Stimulated activated CD4-positive, alpha-beta T cell treated with anti-CD3 and anti-CD28 coated beads, Interleukin-1b, Interleukin-23, amount 100 ng/mL, for 1 hour (primary cell): ENCODE results near the gene ACTL8.

Experiments
- DNase-seq, 2 donors: peaks; one replicate each; pipeline ENCODE4 v3.0.0-alpha.2; 2020; ENCODE audit warnings: low read depth in 2 of 2

Gene ACTL8, protein sequence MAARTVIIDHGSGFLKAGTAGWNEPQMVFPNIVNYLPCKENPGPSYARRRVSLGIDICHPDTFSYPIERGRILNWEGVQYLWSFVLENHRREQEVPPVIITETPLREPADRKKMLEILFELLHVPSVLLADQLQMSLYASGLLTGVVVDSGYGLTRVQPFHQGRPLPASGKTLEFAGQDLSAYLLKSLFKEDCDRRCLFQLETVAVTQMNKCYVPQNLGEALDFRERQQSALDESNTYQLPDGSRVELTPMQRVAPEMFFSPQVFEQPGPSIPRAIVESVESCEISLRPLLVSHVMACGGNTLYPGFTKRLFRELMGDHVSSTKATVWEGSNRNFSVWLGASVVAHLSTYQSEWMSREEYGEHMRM

DNA sequence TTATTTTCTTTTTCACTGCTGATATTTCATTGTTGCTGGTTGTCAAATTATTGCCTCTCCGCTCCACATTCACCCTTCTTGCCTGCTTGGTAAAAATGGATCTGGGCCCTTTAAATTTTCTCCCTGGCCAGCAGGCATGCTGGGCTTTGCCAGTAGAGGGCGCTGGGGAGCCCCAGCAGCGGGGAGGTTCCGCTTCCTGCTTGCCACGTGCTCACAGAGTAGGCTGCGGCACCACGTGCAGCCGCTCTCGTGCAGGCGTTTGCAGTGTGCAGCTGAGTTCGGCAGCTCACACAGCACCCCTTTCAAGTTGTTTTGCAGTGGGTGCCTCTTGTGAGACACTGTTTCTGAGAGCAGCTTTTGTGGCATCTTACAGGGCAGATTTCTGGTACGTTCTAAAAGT lies at the start of gene ACTL8:
Gene ACTL8 (plus strand): TSS at position 214 of the 400 bp plus-strand sequence. CDS start 67,676 bp downstream, outside the sequence.
- no peak for DNase-seq

DNA sequence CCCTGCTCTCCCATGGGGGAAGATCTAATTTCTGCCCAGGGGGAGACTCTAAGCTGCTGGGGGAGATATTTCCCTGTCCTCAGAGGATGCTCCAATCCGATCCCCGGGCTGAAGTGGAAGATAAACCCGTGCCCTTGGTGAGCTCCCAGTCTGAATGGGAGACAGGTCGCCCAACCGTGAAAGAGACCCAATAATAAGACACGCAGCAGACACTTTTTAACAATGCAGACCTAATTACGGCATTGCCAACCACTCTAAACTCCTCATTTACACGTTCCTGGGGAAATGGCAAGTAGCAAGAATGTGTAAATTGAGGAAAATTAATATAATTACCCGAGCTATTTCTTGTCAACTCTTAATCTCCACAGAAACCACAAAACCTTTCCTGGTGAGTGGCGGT lies 48.7 kb upstream of the ACTL8 start:
- DNase-seq = no peak

DNA sequence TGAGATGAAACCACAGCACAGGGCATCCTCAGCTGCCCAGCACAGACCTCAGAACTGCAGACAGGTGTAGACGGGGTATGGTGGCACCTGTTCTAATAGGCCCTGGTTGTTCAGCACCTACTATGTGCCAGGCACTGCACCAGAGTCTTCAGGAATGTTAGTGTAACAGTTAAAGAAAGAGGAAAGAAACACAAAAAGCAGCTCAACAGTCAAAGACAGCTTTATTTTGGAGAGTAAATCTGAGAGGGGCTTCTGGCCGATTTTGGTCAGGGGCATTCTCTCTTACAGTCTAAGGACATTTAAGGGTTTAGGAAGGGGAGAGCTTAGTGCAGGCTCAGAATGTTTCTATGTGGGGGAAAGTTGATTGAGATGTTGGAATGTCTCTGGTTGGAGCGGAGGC lies 45.2 kb upstream of the ACTL8 start:
- DNase-seq = no peak

DNA sequence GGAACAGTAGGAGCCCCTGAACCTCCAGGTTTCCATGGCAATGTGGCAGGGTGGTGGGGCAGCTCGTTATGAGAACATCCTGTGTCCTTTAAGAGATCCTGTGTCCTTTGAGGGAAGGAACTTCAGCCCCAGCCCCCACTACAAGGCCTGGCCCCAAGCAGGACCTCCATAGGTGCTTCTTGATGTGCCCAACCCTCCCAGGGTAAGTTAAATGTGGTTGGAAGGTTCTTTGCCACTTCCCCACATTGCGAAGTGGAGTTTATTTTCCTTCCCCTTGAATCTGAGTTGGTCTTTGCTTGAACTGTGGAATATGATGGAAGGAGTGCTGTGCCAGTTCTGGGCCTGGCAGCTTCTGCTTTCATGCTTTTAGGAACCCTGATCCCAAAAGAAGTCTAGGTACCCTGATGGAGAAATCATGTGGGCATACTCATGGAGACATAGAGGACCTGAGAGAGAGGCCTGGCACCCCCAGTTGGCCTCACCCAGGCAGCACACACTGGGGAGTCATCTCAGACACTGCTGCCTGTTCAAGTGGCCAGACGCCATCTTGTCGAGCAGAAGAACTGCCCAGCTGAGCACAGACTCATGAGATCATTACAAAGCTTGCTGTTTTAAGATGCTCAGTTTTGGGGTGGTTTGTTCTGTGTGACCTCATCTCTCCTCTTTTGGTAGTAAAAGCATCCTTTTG lies 44.1 kb upstream of the ACTL8 start:
- no peak for DNase-seq

DNA sequence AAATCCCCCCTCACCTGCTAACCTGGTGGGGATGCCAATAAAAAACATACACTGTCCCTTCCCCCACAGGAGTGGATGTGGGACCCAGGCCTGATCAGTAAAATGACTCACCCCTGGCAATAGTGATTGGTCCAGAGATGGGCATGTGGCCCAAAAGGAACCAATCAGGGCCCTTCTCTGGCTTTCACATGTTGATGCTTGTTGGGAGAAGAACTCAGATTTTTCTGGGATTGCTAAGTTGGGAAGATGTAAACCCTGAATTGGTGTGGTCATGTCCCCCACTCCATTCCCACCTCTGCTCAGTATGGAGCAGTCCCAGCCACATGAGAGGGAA lies 43.6 kb upstream of the ACTL8 start:
- DNase-seq = no peak

DNA sequence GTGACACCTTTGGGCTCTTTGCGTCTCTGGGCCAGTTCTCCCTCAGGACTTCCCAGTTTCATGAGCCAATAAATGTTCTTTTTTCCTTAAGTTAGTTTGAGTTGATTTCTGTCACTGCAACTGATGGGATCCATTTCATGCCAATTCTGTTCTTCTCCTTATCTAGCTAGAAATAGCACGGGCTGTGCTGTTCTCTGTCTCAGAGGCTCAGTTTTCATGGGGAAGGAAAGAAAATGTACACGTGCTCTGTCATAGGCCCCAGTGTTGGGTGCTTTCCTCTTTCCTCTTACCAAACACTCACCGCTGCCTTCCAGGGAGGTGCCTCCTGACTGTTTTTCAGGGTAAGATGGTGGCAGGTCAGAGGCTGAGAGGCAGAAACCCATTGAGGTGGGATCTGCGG lies 43.2 kb upstream of the ACTL8 start:
- DNase-seq = no peak

DNA sequence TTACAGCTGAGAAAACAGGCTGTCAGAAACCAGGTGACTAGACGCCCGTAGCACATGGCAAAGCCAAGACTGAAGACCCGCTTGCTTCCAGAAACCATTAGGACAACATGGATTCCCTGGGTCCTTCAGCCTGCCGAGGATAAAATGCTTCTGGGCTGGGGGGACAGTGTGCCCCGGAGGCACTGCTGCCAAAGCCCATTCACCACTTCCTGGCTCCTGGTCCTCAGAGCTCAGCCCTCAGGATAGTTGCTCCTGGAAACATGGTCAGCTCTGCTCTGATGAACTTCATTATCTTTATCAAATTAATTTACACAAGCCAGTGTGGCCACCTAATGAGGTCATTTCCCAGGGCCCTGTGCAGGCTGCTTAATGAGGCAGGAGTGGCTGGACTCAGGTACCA lies 41.1 kb upstream of the ACTL8 start:
- DNase-seq = no peak

DNA sequence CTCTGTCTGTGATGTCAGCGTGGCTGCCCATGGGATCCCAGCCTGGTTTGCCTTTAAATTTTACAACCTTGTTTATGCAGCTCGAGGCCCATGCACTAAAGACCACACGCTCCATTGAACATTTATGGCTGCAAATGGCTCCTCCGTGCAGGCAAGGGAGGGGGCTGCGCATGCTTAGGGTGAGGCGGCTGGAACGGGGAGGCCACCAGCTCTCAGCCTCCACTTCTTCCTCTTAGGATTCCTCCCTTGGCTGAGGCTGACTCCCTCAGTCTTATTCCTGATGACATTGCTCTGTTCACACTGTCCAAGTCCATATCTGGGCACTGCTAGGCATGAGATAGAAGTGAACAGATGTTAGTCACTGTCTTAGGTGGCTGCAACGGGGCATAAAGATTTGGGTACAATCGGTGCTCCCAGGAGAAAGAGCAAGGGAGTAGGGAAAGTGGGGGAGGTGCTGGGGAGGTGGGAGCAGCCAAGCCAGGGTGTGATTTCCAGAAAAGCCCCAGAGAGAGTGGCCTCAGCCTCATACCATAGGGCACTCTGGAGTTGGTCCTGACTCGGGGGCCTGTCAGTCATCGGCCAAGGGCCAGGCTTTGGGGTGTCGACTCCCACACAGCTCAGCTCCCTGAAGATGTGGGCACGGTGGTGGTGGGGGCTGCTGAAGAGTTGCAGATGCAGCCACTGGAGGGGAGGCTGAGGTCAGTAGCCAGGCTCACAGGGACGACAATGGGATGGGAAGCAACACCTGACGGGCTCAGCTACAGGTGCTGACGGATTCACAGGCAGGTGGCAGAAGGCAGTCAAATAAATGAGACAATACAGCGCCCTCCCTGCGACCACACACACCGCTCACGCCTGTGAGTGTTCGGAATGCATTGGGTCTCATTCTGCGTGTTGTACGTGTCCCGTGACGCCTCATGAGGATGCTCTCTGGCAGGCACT lies 37.3 kb upstream of the ACTL8 start:
- no peak for DNase-seq

DNA sequence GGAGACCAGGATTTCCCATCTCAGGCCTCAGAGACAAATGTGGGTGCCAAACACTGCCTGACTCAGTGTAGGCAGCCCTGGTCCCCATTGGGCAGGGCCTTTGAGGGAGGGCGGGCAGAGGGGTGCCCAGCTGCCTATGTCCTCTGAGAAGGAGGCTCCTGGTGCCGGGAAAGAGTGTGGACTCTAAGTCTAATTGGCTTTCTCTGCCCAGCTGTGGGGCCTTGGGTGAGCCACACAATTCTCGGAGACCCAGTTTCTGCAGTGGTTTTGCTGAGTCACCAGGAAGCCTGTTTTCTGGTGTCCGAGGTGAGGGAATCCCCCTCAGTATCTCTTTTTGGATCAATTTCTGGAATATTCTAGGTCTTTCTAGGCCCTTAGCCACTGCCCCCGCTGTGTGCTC lies 35.3 kb upstream of the ACTL8 start:
- no peak for DNase-seq

DNA sequence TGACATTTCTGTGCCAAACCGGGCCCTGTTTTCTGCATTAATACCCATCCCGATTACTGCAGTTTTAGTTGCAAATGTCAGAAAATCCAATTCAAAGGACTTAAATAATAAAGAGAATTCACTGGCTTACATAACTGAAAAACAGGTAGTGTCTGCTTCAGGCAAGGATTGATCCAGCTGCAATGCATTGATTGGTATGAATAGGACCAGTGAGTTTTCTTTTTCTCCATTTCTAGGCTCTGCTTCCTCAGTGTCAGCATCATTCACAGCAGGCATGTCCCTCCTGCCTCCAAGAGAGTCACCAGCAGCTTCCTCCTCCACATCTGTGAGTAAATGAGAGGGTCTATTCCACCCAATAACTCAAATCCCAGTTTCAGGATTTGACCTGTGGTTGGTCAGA lies 33.7 kb upstream of the ACTL8 start:
- no peak for DNase-seq

DNA sequence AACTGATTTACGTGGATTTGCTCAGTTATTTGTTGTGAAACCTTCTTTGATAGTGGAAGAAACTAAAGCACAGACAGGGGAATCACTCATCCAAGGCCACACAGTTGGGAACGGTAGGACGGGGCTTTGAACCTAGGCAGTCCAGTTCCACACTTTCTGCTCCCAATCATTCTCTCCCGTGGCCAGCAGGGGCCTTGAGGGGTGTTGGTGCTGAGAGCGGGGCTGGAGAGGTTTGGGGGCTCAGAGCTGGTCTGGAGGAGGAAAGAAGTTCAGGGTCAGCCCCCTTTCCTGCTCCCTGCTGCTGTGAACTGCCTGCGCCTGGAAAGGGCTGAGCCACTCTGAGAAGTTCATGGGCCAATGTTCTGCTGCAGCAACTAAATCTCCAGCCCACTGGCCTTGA lies 31.4 kb upstream of the ACTL8 start:
- no peak for DNase-seq

DNA sequence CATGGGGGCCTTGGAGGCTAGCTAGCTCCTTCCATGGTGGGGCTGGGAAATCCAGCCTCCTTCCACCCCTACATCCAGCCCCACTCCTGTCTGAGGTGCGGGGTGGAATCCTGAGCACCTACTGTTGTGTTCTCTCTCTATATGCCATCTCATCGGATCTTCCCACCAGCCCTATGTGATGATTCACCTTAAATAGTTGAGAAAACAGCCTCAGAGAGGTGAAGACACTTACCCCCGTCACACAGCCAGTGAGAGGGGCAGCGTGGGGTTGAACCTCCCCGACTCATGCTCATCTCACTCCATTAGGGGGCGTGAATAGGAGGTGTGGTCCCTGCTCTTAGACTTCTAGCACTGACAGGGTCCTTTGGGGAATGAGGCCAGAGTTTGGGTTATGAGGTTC lies 31.0 kb upstream of the ACTL8 start:
- DNase-seq = no peak

DNA sequence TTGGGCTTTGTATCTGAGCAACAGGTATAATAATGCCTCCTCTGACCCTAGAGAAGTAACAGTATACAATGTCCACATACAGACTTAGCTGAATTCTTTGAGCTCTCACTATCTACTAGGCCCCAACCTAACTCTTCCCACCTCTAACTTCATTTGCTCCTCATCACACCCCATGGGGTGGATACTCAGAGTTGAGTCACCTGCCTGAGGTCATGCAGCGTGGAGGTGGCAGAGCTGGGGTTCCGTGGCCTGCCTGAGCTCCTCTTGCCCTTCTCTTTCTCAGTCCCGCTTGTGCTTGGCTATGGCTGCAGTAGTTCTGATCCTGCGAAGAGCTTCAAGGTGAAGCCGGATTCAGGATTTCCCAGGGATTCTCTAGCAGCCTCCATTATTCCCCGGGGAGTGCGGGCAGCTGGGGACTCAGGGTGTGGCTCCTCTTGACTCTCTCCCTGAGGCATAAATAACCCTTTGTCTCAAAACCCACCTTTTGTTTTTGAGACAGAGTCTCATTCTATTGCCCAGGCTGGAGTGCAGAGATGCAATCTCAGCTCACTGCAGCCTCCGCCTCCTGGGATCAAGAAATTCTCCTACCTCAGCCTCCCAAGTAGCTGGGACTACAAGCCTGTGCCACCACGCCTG lies 29.9 kb upstream of the ACTL8 start:
- DNase-seq = no peak

DNA sequence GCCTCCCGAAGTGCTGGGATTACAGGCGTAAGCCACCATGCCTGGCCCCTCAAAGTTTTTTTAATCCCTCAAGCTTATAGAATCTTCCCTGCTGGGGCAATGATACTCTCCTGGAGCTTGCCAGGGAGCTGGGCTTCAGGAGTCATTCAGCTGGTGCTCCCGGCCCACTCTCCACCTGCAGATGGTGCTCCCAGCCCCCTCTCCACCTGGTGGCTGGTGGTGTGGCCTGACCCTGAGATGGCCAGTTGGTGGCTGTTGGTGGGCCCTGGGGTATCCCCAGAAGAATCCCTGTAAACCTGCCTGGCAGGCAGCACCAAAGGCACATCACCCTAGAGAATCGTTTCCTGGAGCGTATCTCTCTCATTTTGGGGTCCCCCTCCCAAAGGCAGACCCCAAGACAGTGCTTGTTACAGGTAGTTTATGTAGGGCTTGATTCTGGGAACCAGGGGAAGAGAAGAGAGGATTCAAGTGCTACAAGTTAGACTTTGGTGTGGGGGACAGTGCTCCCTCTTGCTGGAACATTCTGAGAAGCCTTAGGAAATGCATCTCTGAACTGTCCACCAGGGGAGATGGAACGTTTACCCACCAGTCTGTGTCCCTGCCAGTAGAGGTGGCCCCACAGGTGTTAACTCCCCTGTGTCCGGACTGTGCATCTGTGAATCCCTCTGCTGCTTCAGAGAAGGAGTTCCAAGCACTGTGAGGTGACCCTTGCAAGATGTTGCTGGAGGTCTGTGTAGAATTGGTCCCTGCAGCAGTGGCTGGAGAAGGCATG lies 29.1 kb upstream of the ACTL8 start:
- no peak for DNase-seq

DNA sequence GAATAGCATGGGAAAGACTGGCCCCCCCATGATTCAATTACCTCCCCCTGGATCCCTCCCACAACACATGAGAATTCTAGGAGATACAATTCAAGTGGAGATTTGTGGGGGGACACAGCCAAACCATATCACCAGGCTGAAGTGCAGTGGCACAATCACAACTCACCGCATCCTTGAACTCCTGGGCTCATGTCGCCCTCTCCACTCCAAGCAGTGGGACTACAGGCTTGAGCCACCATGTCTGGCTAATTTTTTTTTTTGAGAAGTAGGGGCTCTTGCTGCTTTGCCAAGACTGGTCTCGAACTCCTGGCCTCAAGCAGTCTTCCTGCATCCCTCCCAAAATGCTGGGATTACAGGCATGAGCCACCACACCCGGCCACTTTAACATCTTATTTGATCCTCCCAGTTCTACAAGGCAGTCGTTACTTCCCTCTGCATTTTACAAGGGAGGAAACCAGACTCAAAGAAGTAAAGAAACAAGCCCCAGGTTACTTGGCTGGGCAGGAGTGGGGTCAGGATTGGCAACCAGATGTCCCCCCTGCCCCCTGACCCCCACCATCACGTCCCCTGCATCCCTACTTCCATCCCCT lies 26.9 kb upstream of the ACTL8 start:
- DNase-seq = no peak

DNA sequence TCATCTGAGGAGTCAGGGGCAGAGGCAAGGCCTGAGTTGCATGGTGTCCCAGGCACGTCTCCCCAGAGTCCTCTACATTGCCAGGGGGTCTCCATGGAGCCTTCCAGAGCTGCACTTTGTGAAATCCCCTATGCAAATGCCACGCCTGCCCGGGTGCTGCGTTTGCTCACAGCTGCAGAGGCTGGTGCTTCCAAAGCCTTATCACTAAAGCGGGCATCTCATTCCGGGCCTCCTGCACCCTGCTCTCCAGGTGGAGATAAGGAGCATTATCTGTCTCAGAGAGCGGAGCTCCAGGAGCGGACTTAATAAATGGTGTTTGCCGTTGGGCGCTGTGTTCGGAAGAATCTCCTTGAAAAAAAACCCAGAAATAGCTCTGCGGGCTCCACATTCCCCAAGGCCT lies 25.9 kb upstream of the ACTL8 start:
- DNase-seq = no peak

DNA sequence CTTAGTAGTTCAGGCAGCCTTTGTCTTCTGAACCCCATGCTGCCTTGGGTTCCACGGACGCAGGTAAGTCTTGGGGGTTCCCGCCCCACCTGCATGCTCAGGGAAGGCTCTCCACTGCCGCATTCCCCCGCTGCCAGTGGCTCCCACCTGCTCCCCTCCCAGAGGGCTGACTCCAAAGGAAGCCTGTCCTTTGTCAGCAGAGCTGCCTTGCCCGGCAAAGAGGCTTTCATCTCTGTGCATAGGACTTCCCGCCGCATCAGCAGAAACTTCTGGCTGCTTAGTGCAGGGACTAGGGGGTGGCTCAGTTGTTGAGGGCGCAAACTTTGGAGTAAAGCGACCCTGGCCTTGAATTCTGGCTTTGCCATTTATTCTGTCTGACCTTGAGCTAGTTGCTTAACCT lies 25.2 kb upstream of the ACTL8 start:
- DNase-seq = no peak

DNA sequence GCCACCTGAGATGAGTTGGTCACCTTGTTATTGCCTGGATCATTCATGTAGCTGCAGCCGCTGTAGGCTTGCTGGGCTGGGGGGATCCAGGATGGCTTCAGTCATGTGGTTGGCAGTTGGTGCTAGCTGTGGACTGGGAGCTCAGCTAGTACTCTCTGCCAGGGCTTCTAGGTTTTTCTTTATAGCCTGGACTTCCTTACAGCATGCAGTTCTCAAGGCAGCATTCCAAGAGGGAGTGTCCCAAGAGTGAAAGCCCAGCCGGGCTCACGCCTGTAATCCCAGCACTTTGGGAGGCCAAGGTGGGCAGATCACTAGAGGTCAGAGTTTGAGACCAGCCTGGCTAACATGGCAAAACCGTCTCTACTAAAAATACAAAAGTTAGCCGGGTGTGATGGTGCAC lies 23.7 kb upstream of the ACTL8 start:
- no peak for DNase-seq

DNA sequence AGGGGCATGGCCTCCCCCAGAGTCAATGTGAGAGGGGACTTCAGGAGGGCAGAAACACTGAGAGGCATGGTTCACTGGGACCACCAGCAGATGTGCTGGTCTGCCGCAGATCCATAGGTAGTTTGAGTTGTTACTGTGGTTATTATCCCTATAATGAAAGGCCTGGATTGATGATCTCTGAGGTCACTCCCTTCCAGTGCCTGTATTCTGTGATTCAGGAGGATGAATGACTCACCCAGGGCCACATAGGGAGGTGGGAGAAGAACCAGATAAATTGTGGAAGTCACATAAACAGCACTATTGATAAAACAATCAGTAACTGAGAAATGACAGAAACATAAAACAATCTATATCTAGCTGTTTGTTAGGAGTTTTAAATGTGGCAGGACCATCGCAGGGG lies 22.7 kb upstream of the ACTL8 start:
- no peak for DNase-seq

DNA sequence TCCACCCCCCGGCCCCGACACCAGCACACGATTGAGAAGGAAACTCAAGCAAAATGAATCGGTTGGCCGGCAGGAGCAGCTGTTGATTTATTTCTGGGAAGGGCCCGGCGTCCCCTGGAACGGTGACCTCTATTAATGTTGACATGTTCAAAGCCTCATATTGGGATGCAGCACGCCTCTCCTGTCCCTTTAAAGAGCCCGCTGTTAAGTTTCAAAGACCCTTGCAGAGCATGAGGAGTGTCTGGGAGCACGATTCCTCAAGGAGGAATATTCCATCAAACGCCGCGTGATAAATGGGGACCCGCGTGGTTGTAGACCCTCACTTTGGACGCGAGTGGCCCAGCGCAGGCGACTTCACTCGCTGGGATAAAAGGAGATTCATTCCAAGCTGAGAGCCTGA lies 21.5 kb upstream of the ACTL8 start:
- DNase-seq = no peak

DNA sequence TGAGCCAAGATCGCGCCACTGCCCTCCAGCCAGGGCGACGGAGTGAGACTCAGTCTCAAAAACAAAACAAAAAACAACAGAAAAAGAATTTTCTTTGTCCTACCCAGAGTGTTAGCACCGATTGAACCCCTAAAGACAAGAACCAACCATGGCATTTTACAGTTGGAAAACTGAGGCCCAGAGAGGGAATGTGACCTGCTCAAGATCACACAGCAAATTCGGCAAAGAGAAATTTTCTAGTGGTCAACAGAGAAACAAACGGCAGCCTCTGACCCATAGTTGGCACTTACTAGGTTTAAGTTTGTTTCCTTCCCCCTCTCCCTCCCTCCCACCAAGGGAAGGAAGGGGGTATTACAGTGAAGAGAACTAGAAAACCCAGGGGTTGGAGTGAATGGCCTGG lies 20.5 kb upstream of the ACTL8 start:
- DNase-seq = no peak
